ENCODE data around the gene MAMDC4.
"Not testable (repeated sequence)": the region's sequence is repeated elsewhere in the genome, so short reads cannot be mapped to it uniquely, and the experiment has no call there.

MAMDC4 gene

GRCh38 chr9:136842380-136842948 is 9.7 kb upstream of the MAMDC4 start, which contains the start of gene AJM1:
Gene AJM1, plus strand, starts transcription at chr9:136842478. Its CDS starts 1,937 bp downstream, at chr9:136844415.
- H3K4me3 ChIP-seq (ENCODE audit: low read length), result peak within 1 kb of the TSS; percentile 37
- not testable (repeated sequence) for DNase-seq (ENCODE audit: low read depth)
- TF ChIP-seq, protein P1, sequence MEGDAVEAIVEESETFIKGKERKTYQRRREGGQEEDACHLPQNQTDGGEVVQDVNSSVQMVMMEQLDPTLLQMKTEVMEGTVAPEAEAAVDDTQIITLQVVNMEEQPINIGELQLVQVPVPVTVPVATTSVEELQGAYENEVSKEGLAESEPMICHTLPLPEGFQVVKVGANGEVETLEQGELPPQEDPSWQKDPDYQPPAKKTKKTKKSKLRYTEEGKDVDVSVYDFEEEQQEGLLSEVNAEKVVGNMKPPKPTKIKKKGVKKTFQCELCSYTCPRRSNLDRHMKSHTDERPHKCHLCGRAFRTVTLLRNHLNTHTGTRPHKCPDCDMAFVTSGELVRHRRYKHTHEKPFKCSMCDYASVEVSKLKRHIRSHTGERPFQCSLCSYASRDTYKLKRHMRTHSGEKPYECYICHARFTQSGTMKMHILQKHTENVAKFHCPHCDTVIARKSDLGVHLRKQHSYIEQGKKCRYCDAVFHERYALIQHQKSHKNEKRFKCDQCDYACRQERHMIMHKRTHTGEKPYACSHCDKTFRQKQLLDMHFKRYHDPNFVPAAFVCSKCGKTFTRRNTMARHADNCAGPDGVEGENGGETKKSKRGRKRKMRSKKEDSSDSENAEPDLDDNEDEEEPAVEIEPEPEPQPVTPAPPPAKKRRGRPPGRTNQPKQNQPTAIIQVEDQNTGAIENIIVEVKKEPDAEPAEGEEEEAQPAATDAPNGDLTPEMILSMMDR (conservative IDR thresholded peaks at IDR 0.05; ENCODE audit: low read depth, low read length), result peak; percentile 84

- DNase-seq (ENCODE audit: low read depth); H3K4me3 ChIP-seq (ENCODE audit: low read length): not testable (repeated sequence)
Measured at GRCh38 chr9:136843159-136843800, 8.9 kb upstream of the MAMDC4 start.

GRCh38 chr9:136843801-136844740 is 8.1 kb upstream of the MAMDC4 start:
- not testable (repeated sequence) for H3K4me3 ChIP-seq (ENCODE audit: low read length); DNase-seq (ENCODE audit: low read depth)
- TF ChIP-seq, protein P1 (conservative IDR thresholded peaks at IDR 0.05; ENCODE audit: low read depth, low read length), result peak; percentile 39

GRCh38 chr9:136844761-136845464 is 7.2 kb upstream of the MAMDC4 start:
- TF ChIP-seq, protein P1 (conservative IDR thresholded peaks at IDR 0.05; ENCODE audit: low read depth, low read length), result no peak
- DNase-seq (ENCODE audit: low read depth), result no peak
- H3K4me3 ChIP-seq (ENCODE audit: low read length), result no peak overlapping the region

GRCh38 chr9:136845465-136846260 is 6.5 kb upstream of the MAMDC4 start:
- H3K4me3 ChIP-seq (ENCODE audit: low read length), result no peak overlapping the region
- TF ChIP-seq, protein P1 (conservative IDR thresholded peaks at IDR 0.05; ENCODE audit: low read depth, low read length), result no peak
- DNase-seq (ENCODE audit: low read depth), result no peak

DNA sequence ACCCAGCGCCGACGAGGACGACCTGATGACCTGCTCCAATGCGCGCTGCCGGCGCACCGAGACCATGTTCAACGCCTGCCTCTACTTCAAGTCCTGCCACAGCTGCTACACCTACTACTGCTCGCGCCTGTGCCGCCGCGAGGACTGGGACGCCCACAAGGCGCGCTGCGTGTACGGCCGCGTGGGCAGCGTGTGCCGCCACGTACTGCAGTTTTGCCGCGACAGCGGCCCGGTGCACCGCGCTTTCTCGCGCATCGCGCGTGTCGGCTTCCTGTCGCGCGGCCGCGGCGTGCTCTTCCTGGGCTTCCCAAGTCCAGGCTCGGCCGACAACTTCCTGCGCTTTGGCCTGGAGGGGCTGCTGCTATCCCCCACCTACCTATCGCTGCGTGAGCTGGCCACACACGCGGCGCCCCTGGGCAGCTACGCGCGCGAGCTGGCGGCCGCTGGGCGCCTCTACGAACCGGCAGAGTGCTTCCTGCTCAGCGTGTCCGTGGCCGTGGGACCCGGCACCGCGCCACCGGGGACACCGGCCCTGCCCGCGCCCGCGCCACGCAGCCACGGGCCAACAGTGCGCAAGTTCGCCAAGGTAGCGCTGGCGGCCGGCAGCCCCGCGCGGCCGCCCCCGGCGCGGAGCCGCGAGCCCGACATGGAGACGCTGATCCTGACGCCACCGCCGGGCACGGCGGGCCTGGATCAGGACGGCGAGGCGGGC is 5.6 kb upstream of the MAMDC4 start:
- H3K4me3 ChIP-seq (ENCODE audit: low read length), result no peak overlapping the region
- TF ChIP-seq, protein P1 (conservative IDR thresholded peaks at IDR 0.05; ENCODE audit: low read depth, low read length), result no peak
- DNase-seq (ENCODE audit: low read depth), result no peak

Data from retinal pigment epithelial cell (primary cell).